ENCODE measurements around the gene PLSCR4. TPM values are rescaled to one million over a fixed set of nuclear protein-coding genes. Genes with fewer than 3 reads are reported as not detected.
"Not testable (repeated sequence)": the region's sequence is repeated elsewhere in the genome, so short reads cannot be mapped to it uniquely, and the experiment has no call there.

The PLSCR4 gene
- total and polyA plus RNA-seq, 2 donors from 2014 or later: 11.9 to 33.0 TPM

DNA sequence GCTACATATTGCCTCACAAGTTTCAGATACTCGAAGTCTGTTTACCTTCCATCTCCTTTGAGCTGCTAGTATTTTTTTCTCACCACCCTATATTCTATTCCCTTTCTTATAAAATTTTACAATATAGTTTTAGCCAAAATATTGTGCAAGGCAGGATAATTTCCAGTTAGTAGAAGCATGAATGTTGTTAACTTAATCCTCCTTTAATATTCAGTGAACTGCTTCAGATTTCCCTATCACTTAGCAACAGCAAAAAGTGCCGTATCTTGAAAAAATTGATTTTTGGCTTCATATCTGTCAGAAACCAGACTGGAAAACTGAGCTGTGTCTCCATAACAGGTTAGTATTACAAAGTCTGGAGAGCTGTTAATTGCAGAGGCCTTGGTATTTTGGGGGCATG lies 24.0 kb downstream of the PLSCR4 start:
- Histone ChIP-seq H3K9ac (ENCODE audit: low read length in 3 of 3) (no peak overlapping the region), H3K9me3 (ENCODE audit: control insufficient read depth in 2 of 3, insufficient read depth in 1 of 3, low read length in 3 of 3) (no peaks in the 10 kb centered on the region), H3K27me3 (ENCODE audit: control insufficient read depth, insufficient read depth, low read length) (no peaks in the 10 kb centered on the region), H3K36me3 (ENCODE audit: control insufficient read depth in 2 of 3, insufficient read depth in 3 of 3, low read length in 3 of 3) (peaks cover 0 to 2% (median 0%) of the 10 kb centered on the region in 3 donors), H3K27ac (ENCODE audit: low read depth in 2 of 2, low read length in 2 of 2) (no peak overlapping the region), H3K4me1 (ENCODE audit: control insufficient read depth in 2 of 3, insufficient read depth in 2 of 3, low read depth in 1 of 3, low read length in 3 of 3) (peaks cover 0 to 10% (median 4%) of the 10 kb centered on the region in 3 donors), H3K4me3 (ENCODE audit: low read length in 3 of 3) (no peak overlapping the region)
- TF ChIP-seq, protein P1, sequence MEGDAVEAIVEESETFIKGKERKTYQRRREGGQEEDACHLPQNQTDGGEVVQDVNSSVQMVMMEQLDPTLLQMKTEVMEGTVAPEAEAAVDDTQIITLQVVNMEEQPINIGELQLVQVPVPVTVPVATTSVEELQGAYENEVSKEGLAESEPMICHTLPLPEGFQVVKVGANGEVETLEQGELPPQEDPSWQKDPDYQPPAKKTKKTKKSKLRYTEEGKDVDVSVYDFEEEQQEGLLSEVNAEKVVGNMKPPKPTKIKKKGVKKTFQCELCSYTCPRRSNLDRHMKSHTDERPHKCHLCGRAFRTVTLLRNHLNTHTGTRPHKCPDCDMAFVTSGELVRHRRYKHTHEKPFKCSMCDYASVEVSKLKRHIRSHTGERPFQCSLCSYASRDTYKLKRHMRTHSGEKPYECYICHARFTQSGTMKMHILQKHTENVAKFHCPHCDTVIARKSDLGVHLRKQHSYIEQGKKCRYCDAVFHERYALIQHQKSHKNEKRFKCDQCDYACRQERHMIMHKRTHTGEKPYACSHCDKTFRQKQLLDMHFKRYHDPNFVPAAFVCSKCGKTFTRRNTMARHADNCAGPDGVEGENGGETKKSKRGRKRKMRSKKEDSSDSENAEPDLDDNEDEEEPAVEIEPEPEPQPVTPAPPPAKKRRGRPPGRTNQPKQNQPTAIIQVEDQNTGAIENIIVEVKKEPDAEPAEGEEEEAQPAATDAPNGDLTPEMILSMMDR (IDR thresholded peaks at IDR 0.05; ENCODE audit: borderline replicate concordance, extremely low read depth, insufficient read depth): no peak
- no peak for FAIRE-seq
- intact Hi-C loops (cut with DNase I): no loop called here
- no peak for DNase-seq

DNA sequence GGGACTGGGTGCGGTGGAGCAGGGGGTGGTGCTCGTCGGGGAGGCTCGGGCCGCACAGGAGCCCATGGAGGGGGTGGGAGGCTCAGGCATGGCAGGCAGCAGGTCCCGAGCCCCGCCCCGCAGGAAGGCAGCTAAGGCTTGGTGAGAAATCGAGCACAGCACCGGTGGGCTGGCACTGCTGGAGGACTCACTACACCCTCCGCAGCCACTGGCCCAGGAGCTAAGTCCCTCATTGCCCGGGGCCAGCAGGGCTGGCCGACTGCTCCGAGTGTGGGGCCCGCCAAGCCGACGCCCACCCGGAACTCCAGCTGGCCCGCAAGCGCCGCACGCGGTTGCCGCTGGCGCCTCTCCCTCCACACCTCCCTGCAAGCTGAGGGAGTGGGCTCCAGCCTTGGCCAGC lies 25.4 kb downstream of the PLSCR4 start:
- FAIRE-seq; H3K9ac ChIP-seq (ENCODE audit: low read length in 3 of 3); H3K36me3 ChIP-seq (ENCODE audit: control insufficient read depth in 2 of 3, insufficient read depth in 3 of 3, low read length in 3 of 3); intact Hi-C loops (cut with DNase I); H3K27me3 ChIP-seq (ENCODE audit: control insufficient read depth, insufficient read depth, low read length); H3K4me3 ChIP-seq (ENCODE audit: low read length in 3 of 3); H3K9me3 ChIP-seq (ENCODE audit: control insufficient read depth in 2 of 3, insufficient read depth in 1 of 3, low read length in 3 of 3); H3K27ac ChIP-seq (ENCODE audit: low read depth in 2 of 2, low read length in 2 of 2): not testable (repeated sequence)
- H3K4me1 ChIP-seq (ENCODE audit: control insufficient read depth in 2 of 3, insufficient read depth in 2 of 3, low read depth in 1 of 3, low read length in 3 of 3): peaks cover 0 to 14% (median 4%) of the 10 kb centered on the region in 3 donors
- peak in 1 of 5 donors; percentile 66 for DNase-seq

DNA sequence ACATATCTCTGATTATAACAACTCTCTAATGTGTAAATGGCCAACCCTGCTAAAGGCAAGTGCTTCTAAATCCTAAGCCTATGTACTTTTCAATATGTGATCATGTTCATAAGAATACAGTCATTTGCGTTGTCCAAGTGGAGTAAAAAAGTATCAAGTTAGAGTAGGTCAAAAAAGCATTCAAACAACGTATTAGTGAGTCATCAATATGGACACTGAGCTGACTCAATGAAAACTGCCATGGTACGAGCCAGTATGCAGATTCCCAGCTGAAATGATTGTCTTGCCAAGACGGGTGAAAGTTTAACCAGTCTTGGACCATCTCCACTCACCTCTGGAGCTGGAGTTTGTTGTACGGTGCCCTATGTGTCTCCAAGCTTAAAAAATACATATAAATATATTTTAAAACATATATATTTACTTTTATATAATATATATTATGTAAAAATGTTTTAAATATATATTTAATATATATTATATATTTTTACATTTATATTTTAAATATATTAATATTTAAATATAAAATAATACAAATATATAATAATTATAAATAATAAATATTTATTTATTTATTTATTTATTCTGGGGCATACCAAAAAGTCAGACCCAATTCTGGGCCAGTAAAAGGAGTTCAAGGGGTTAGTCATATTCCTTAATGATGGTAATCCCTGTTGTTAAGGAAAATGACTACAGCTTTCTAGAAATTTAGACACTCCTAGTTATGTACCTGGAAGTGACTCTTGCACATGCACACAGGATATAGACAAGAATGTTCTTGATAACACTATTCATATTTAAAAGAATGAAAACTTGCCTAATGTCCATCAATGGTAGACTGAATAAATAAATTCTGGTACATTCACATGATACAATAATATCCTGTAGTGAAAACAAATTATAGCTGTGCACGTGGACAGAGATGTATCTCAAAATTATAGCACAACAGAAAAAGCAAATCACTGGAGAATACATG lies 27.2 kb downstream of the PLSCR4 start:
- FAIRE-seq: peak; percentile 94
- Histone ChIP-seq H3K9me3 (ENCODE audit: control insufficient read depth in 2 of 3, insufficient read depth in 1 of 3, low read length in 3 of 3) (no peaks in the 10 kb centered on the region), H3K4me1 (ENCODE audit: control insufficient read depth in 2 of 3, insufficient read depth in 2 of 3, low read depth in 1 of 3, low read length in 3 of 3) (peaks cover 0 to 14% (median 4%) of the 10 kb centered on the region in 3 donors), H3K27ac (ENCODE audit: low read depth in 2 of 2, low read length in 2 of 2) (peak overlapping the region; percentile 27 to 86), H3K36me3 (ENCODE audit: control insufficient read depth in 2 of 3, insufficient read depth in 3 of 3, low read length in 3 of 3) (no peaks in the 10 kb centered on the region), H3K4me3 (ENCODE audit: low read length in 3 of 3) (no peak overlapping the region), H3K27me3 (ENCODE audit: control insufficient read depth, insufficient read depth, low read length) (no peaks in the 10 kb centered on the region), H3K9ac (ENCODE audit: low read length in 3 of 3) (no peak overlapping the region)
- TF ChIP-seq, protein P1 (IDR thresholded peaks at IDR 0.05; ENCODE audit: borderline replicate concordance, extremely low read depth, insufficient read depth): no peak
- intact Hi-C loops (cut with DNase I): no loop called here
- no peak for DNase-seq
